Measurements from ENCODE around the gene BIRC2. TPM values are rescaled to one million over a fixed set of nuclear protein-coding genes. Genes with fewer than 3 reads are reported as not detected.

The BIRC2 gene
- total and polyA plus RNA-seq, 4 donors, result 16.7 to 99.9 (median 28.9) TPM

DNA sequence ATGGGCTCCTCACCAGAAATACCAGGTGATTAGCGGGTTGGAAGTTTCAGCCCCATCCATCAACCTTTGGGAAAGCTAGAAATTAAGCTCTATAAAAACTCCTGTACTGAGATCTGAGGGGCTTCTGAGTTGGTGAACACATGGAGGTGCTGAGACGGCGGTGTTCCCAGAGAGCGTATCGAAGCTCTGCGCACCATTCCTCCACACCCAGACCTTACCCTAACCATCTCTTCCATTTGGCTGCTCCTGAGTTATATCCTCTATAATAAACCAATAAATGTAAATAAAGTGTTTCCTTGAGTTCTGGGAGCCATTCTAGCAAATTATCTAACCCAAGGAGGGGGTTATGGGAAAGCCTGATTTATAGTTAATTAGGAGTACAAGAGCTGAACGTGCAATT lies 64.1 kb downstream of the BIRC2 start:
- 97% methylated on average over 7 of the region's 7 CpGs for WGBS, 2 donors
- Histone ChIP-seq H3K4me3 (no peak overlapping the region), H3K27me3 (ENCODE audit: control insufficient read depth in 3 of 3, insufficient read depth in 3 of 3, low read length in 2 of 3) (no peaks in the 10 kb centered on the region), H3K36me3 (ENCODE audit: control insufficient read depth in 4 of 4, insufficient read depth in 4 of 4, low read length in 4 of 4) (peaks cover 3 to 16% (median 4%) of the 10 kb centered on the region in 4 donors), H3K9me3 (ENCODE audit: control insufficient read depth in 4 of 4, insufficient read depth in 3 of 4, low read length in 3 of 4) (peaks cover 0 to 7% (median under 1%) of the 10 kb centered on the region in 4 donors), H3K4me1 (ENCODE audit: control insufficient read depth in 5 of 5, insufficient read depth in 5 of 5, low read length in 5 of 5) (peaks cover 0 to 11% (median 6%) of the 10 kb centered on the region in 5 donors), H3K9ac (ENCODE audit: insufficient read depth in 1 of 2, low read length in 2 of 2) (no peak overlapping the region), H3K27ac (ENCODE audit: low read depth in 1 of 2, low read length in 1 of 2) (no peak overlapping the region)
- no peak for ATAC-seq (ENCODE audit: insufficient read depth, low FRiP score)
- no peak for DNase-seq
- TF ChIP-seq, protein P1, sequence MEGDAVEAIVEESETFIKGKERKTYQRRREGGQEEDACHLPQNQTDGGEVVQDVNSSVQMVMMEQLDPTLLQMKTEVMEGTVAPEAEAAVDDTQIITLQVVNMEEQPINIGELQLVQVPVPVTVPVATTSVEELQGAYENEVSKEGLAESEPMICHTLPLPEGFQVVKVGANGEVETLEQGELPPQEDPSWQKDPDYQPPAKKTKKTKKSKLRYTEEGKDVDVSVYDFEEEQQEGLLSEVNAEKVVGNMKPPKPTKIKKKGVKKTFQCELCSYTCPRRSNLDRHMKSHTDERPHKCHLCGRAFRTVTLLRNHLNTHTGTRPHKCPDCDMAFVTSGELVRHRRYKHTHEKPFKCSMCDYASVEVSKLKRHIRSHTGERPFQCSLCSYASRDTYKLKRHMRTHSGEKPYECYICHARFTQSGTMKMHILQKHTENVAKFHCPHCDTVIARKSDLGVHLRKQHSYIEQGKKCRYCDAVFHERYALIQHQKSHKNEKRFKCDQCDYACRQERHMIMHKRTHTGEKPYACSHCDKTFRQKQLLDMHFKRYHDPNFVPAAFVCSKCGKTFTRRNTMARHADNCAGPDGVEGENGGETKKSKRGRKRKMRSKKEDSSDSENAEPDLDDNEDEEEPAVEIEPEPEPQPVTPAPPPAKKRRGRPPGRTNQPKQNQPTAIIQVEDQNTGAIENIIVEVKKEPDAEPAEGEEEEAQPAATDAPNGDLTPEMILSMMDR (IDR thresholded peaks at IDR 0.05; ENCODE audit: control extremely low read depth, extremely low read depth), result no peak

DNA sequence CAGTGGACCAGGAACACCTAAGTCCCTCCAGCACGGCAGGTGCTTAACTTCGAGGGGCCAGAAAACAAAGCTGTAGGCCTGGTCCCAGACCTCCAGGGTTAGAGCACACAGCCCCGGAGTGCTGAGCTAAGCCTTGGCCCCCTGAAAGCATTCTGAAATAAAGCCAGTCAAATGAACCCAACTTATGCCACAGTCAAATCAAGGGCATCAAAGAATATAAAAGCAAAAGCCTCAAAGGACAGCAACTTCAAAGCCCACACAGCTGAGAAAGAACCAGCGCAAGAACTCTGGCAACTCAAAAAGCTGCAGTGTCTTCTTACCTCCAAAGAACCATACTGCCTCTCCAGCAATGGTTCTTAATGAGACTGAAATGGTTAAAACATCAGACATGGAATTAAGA lies 66.5 kb downstream of the BIRC2 start:
- Histone ChIP-seq H3K4me3 (no peak overlapping the region), H3K9ac (ENCODE audit: insufficient read depth in 1 of 2, low read length in 2 of 2) (no peak overlapping the region), H3K27ac (ENCODE audit: low read depth in 1 of 2, low read length in 1 of 2) (no peak overlapping the region), H3K27me3 (ENCODE audit: control insufficient read depth in 3 of 3, insufficient read depth in 3 of 3, low read length in 2 of 3) (no peaks in the 10 kb centered on the region), H3K4me1 (ENCODE audit: control insufficient read depth in 5 of 5, insufficient read depth in 5 of 5, low read length in 5 of 5) (peaks cover 0 to 11% (median 3%) of the 10 kb centered on the region in 5 donors), H3K9me3 (ENCODE audit: control insufficient read depth in 4 of 4, insufficient read depth in 3 of 4, low read length in 3 of 4) (peaks cover 0 to 15% (median 3%) of the 10 kb centered on the region in 4 donors), H3K36me3 (ENCODE audit: control insufficient read depth in 4 of 4, insufficient read depth in 4 of 4, low read length in 4 of 4) (peaks cover 0 to 7% (median 2%) of the 10 kb centered on the region in 4 donors)
- TF ChIP-seq, protein P1 (IDR thresholded peaks at IDR 0.05; ENCODE audit: control extremely low read depth, extremely low read depth), result no peak
- 97 to 100% methylated on average over 4 of the region's 4 CpGs for WGBS, 2 donors
- no peak for DNase-seq
- ATAC-seq (ENCODE audit: insufficient read depth, low FRiP score), result no peak

DNA sequence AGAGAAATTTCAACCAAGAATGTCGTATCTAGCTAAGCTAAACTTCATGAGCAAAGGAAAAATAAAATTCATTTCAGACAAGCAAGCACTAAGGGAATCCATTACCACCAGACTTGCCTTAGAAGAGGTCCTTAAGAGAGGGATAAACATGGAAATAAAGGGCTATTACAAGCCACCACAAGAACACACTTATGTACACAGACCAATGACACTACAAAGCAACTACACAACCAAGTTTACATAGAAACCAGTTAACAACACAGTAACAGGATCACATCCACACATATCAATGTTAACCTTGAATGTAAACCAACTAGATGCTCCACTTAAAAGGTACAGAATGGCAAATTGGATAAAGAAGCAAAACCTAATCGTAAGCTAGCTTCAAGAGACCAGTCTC lies 67.5 kb downstream of the BIRC2 start:
- H3K4me3 ChIP-seq, result no peak overlapping the region
- ATAC-seq (ENCODE audit: insufficient read depth, low FRiP score), result no peak
- TF ChIP-seq, protein P1 (IDR thresholded peaks at IDR 0.05; ENCODE audit: control extremely low read depth, extremely low read depth), result no peak
- no peak overlapping the region for H3K27ac ChIP-seq (ENCODE audit: low read depth in 1 of 2, low read length in 1 of 2)
- 79 to 90% methylated on average over 2 of the region's 2 CpGs for WGBS, 2 donors
- H3K27me3 ChIP-seq (ENCODE audit: control insufficient read depth in 3 of 3, insufficient read depth in 3 of 3, low read length in 2 of 3), result no peaks in the 10 kb centered on the region
- peaks cover 0 to 5% (median 1%) of the 10 kb centered on the region in 4 donors for H3K36me3 ChIP-seq (ENCODE audit: control insufficient read depth in 4 of 4, insufficient read depth in 4 of 4, low read length in 4 of 4)
- DNase-seq, result no peak
- no peak overlapping the region for H3K9ac ChIP-seq (ENCODE audit: insufficient read depth in 1 of 2, low read length in 2 of 2)
- peaks cover 0 to 15% (median 3%) of the 10 kb centered on the region in 4 donors for H3K9me3 ChIP-seq (ENCODE audit: control insufficient read depth in 4 of 4, insufficient read depth in 3 of 4, low read length in 3 of 4)
- peaks cover 0 to 11% (median 3%) of the 10 kb centered on the region in 5 donors for H3K4me1 ChIP-seq (ENCODE audit: control insufficient read depth in 5 of 5, insufficient read depth in 5 of 5, low read length in 5 of 5)

Data from lung (tissue), 12 donors.